DMS53 (cell line): ENCODE measurements around the gene HIVEP1.
"Not testable (repeated sequence)": the region's sequence is repeated elsewhere in the genome, so short reads cannot be mapped to it uniquely, and the experiment has no call there.

Experiments
- DNase-seq: peaks from one replicate; lab custom pipeline; 2025; lab: John Stamatoyannopoulos, UW

Gene HIVEP1

DNA sequence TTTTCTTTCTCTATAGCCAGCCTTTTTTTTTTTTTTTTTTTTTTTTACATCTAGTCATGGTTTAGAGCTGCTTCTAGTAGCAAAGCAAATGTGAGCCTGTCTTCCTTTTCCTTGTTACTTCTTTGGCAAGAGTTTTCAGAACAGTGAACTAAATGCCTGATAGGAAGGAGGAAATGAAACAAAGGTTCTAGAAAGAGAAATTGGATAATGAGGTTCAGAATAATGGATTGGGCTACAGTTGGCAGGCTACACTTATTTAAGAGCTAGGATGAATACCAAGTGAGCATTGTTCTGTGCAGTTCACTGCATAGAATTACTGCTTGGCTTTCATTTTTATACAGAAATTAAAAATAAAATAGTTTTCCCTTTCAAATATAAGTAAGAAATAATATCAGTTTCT, 78.6 kb downstream of the HIVEP1 start:
- DNase-seq = no peak

- DNase-seq = peak; percentile 10
Observed at GRCh38 chr6:12092762-12093161, 80.7 kb downstream of the HIVEP1 start.

- DNase-seq = no peak
Observed at GRCh38 chr6:12094689-12095088, 82.6 kb downstream of the HIVEP1 start.

DNA sequence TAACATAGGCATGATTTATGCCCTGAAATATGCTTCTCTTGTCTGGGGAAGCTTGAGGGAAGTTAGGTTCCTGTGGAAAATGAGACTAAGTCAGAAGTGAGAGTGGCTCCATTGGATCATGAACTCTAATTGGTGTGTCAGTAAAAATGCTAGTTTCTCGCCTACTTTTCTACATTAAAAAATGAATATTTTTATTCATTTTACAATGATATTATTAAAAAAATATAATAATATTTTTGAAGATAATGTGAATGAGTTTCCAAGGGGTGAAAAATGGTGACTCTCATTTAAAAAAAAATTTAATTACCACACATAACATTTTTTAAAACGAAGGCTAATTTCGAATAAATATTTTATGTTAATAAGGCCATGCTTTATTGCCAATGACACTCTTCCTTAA, 84.2 kb downstream of the HIVEP1 start:
- no peak for DNase-seq

GRCh38 chr6:12097791-12098190, 85.7 kb downstream of the HIVEP1 start:
- DNase-seq = no peak

GRCh38 chr6:12099623-12100338, 87.7 kb downstream of the HIVEP1 start:
- no peak for DNase-seq

- no peak for DNase-seq
Observed at GRCh38 chr6:12101048-12101447, 88.9 kb downstream of the HIVEP1 start.

DNA sequence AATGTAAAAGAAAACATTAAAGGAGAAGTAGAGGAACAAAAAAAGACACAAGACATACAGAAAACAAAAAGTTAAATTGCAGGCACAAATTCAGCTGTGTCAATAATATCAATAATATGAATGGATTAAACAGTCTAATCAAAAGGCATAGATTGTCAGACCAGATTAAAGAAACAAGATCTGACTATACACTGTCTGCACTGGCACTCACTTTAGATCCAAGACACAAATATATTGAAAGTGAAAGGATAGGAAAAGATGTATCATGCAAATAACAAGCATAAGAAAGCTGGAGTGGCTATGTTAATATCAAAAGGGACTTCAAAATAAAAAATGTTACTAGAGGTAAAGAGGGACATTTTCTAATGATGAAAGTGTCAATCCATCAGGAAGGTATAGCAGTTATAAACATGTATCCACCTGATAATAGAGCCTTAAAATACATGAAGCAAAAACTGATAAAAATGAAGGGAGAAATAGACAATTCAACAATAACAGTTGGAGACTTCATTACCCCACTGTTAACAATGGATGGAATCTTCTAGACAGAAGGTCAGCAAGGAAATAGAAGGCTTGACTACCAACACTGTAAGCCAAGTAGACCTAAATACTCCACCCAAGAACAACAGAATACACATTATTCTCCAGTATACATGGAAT, 89.7 kb downstream of the HIVEP1 start:
- DNase-seq = no peak

GRCh38 chr6:12102350-12102749, 90.2 kb downstream of the HIVEP1 start:
- no peak for DNase-seq

GRCh38 chr6:12103158-12103557, 91.0 kb downstream of the HIVEP1 start:
- no peak for DNase-seq

DNA sequence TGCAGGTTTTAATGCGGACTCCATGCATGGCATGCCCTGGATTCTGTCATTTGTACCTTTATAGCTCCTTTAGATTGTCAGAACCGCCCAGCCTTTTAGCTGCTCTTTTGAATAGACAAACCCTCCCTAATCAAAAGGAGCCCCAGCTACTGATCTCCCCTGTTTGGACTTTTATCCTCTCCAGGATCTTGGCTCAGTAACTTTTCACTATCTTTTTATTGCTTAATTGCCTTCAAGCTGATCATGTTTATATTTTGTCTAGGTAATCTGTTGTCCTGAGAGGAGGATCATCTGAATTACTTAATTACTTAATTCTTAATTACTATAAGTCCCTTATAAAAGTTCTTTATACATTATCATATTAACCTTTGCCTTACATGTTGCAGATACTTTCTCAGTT, 93.2 kb downstream of the HIVEP1 start:
- DNase-seq = no peak

- not testable (repeated sequence) for DNase-seq
Observed at GRCh38 chr6:12108376-12108775, 96.3 kb downstream of the HIVEP1 start.

- no peak for DNase-seq
Observed at GRCh38 chr6:12110523-12111362, 98.6 kb downstream of the HIVEP1 start.

GRCh38 chr6:12111363-12111670, 99.2 kb downstream of the HIVEP1 start:
- no peak for DNase-seq

DNA sequence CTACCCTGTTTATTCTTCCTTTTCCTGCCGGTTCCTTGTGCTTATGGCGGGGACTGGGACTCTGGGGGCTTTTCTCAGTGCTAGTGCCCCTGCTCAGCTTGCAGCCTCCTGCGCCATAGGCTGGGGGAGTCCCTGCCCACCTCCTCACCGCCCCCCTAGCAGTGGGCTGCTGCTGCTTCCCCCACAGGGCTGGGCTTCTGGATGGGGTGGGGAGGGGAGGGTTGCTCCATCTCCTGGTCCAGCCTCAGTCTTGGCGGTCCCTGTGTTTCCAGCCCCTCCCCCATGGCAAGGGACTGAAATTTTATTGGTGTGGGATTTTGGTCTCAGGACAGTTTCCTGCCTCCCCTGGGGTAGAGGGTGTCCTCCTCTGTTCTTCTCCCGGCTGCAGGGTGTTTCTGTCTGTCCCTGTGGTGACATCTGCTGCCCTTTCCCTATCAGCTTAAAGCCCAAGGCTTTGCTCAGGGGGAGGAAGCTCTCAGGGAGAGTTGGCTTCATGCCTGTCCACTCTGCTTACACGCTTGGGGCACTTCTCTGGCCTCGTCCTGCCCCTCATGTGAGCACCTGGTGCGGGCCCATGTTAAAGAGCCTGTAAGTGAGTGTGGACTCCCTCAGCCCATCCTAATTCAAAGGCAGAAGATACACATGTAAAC, 100.6 kb downstream of the HIVEP1 start:
- DNase-seq = no peak

GRCh38 chr6:12113190-12113577, 101.1 kb downstream of the HIVEP1 start:
- DNase-seq = no peak

GRCh38 chr6:12114055-12114503, 102.0 kb downstream of the HIVEP1 start:
- DNase-seq = no peak

- no peak for DNase-seq
Observed at GRCh38 chr6:12115001-12115400, 102.9 kb downstream of the HIVEP1 start.

- no peak for DNase-seq
Observed at GRCh38 chr6:12115492-12115891, 103.4 kb downstream of the HIVEP1 start.

DNA sequence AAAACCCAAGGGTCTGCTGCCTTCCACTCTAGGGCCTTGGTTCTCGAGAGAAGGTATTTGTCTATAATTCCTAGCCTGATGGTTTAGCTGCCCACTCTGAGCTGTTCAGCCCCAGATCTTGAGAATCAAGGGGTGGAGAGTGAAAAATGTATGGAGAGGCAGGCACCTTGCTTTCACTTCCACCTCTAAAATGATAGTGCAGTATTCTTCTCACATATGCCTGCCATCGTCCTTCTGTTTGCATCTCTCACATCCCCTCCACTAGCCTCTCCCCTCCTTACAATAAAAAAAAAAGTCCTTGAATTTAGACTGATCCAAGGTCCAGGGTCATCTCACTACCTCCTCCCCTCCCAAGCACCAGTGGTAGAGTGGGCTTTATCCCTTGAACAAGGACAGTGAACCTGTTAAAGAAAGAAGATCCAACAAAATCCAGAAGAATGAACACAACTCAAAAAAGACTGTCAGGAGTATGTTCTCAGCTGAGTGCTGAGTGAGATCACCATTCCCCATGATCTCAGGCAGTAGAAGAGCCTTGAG, 104.2 kb downstream of the HIVEP1 start:
- DNase-seq = no peak

GRCh38 chr6:12116978-12117377, 104.9 kb downstream of the HIVEP1 start:
- DNase-seq = no peak

- DNase-seq = no peak
Observed at GRCh38 chr6:12118607-12119006, 106.5 kb downstream of the HIVEP1 start.
